ENCODE measurements around the gene EFNB3. TPM values are rescaled to one million over a fixed set of nuclear protein-coding genes. Genes with fewer than 3 reads are reported as not detected.

The EFNB3 gene
- polyA plus RNA-seq, 1 experiment = 5.3 TPM

DNA sequence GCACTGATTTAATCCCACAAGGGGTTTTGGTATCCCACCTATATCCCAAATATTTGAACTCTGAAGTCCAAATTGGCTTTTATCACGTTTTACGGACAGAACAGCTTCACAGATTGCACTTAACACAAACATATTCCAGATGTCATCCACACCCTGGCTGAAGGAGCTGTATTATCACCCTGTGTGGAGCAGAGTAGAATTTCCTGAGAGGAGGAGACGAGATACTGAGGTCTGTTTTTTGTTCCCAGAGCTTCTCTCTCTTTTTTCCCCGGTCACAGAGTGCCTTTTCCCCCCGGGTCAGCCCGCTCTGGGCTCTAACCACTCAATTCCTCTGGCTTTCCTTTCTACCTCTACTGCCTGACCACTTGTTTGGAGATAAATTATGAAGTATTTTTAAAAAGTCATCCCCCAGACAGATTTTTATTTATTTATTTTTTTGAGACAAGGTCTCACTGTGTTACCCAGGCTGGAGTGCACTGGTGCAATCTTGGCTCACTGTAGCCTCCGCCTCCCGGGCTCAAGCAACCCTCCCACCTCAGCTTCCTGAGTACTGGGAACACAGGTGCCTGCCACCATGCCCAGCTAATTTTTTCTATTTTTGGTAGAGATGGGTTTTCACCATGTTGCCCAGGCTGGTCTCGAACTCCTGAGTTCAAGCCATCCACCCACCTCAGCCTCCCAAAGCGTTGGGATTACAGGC lies 43.2 kb downstream of the EFNB3 start:
- no peak overlapping the region for H3K4me3 ChIP-seq (ENCODE audit: low read depth, low read length)
- no peaks in the 10 kb centered on the region for H3K27me3 ChIP-seq (ENCODE audit: control insufficient read depth, insufficient read depth, low read length)
- no peaks in the 10 kb centered on the region for H3K36me3 ChIP-seq (ENCODE audit: control insufficient read depth, insufficient read depth, low read length)
- TF ChIP-seq, protein P1, sequence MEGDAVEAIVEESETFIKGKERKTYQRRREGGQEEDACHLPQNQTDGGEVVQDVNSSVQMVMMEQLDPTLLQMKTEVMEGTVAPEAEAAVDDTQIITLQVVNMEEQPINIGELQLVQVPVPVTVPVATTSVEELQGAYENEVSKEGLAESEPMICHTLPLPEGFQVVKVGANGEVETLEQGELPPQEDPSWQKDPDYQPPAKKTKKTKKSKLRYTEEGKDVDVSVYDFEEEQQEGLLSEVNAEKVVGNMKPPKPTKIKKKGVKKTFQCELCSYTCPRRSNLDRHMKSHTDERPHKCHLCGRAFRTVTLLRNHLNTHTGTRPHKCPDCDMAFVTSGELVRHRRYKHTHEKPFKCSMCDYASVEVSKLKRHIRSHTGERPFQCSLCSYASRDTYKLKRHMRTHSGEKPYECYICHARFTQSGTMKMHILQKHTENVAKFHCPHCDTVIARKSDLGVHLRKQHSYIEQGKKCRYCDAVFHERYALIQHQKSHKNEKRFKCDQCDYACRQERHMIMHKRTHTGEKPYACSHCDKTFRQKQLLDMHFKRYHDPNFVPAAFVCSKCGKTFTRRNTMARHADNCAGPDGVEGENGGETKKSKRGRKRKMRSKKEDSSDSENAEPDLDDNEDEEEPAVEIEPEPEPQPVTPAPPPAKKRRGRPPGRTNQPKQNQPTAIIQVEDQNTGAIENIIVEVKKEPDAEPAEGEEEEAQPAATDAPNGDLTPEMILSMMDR (IDR thresholded peaks at IDR 0.05; ENCODE audit: insufficient read depth, low read depth, low read length) = no peak
- ChIA-PET CTCF (interaction anchor here (0.8 to 7.7 kb wide), 5 partner anchors 31 to 242 kb away, joined by 3 to 264 read pairs (median 3); partner anchors contain the start of gene DNAH2), POLR2A (no interaction called here)
- no peak for DNase-seq (ENCODE audit: low read depth)

DNA sequence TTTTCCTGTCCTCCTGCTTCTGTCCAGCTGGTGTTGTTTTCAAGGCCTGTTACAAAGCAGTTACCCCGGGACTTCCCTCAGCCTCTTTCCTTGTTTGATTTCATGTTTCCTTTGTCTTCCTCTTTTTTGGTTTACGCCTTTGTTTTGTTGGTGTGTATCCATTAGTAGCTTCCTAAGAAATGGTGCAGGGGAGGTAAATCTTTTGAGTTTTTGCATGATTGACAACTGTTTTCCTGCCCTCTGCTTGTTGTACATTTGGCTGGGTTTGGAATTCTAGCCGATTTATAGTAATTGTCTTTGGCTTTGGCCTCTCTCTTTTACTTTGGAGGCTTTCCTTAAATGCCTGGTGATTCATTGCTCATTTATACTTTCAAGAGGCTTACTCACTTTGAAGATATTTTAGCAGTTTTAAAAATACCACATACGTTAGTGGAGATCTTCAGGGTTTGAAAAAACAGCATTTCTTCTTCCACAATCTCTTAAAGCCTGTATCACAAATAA lies 45.4 kb downstream of the EFNB3 start:
- Histone ChIP-seq H3K4me3 (ENCODE audit: low read depth, low read length) (no peak overlapping the region), H3K27me3 (ENCODE audit: control insufficient read depth, insufficient read depth, low read length) (no peaks in the 10 kb centered on the region), H3K36me3 (ENCODE audit: control insufficient read depth, insufficient read depth, low read length) (no peaks in the 10 kb centered on the region)
- DNase-seq (ENCODE audit: low read depth) = peak; percentile 74
- ChIA-PET CTCF (no interaction called here), POLR2A (no interaction called here)
- TF ChIP-seq, protein P1 (IDR thresholded peaks at IDR 0.05; ENCODE audit: insufficient read depth, low read depth, low read length) = no peak

DNA sequence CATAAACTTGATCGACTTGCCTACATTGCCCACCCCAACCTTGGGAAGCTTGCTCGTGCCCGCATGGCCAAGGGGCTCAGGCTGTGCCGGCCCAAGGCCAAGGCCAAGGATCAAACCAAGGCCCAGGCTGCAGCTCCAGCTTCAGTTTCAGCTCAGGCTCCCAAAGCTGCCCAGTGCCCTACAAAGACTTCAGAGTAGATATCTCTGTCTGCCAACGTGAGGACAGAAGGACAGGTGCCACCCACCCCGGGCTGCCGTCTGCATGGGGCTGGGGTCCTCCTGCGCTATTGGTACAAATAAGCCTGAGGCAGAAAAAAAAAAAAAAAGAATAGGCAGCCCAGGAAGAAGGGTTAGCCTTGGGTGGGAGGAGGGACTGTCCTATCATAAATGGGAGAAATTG lies 49.7 kb downstream of the EFNB3 start:
- ChIA-PET POLR2A (no interaction called here), CTCF (interaction anchor here (2.1 kb wide), 1 partner anchor 27 kb away, joined by 4 read pairs; no protein-coding TSS in a partner anchor)
- no peak for DNase-seq (ENCODE audit: low read depth)
- Histone ChIP-seq H3K4me3 (ENCODE audit: low read depth, low read length) (no peak overlapping the region), H3K27me3 (ENCODE audit: control insufficient read depth, insufficient read depth, low read length) (no peaks in the 10 kb centered on the region), H3K36me3 (ENCODE audit: control insufficient read depth, insufficient read depth, low read length) (no peaks in the 10 kb centered on the region)
- TF ChIP-seq, protein P1 (IDR thresholded peaks at IDR 0.05; ENCODE audit: insufficient read depth, low read depth, low read length) = no peak

DNA sequence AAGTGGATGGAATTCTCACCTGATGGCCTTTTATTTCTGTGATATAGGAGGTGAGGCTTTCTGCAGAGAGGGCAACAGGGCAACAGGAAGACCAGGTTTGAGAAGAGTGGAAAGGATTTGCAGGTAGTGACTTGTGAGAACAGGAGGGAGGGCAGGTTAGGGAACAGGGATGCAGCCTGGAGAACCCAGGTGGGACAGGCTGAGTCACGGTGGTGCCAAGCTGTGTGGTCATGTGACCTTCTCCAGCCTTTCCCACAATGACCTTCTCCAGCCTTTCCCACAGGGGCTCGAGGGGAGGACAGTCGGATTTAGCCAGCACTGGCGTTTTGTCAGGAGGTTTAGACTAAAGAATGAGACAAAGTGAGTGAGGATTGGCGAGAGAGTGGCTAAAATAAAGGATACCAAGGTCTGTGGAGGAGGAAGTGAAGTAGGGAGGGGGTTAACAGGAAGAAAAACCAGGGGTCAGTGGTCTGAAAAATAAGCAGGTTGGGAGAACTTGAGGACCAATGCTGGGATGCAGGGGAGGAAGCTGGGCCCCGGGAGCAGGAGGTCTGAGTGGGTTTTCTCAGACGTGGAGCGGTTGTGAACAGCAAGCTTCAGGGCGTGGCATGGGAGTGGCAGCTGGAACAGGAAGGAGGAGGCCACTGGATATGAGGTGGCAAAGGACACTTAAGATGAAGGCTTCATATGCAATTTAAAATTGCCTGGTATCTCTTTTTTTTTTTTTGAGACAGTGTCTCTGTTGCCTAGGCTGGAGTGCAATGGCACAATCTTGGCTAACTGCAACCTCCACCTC lies 50.3 kb downstream of the EFNB3 start:
- DNase-seq (ENCODE audit: low read depth) = no peak
- Histone ChIP-seq H3K27me3 (ENCODE audit: control insufficient read depth, insufficient read depth, low read length) (no peaks in the 10 kb centered on the region), H3K4me3 (ENCODE audit: low read depth, low read length) (no peak overlapping the region), H3K36me3 (ENCODE audit: control insufficient read depth, insufficient read depth, low read length) (no peaks in the 10 kb centered on the region)
- CTCF ChIA-PET = interaction anchor here (0.7 to 2.7 kb wide), 4 partner anchors 11 to 514 kb away, joined by 3 to 8 read pairs (median 4); no protein-coding TSS in a partner anchor
- POLR2A ChIA-PET = no interaction called here
- TF ChIP-seq, protein P1 (IDR thresholded peaks at IDR 0.05; ENCODE audit: insufficient read depth, low read depth, low read length) = no peak

DNA sequence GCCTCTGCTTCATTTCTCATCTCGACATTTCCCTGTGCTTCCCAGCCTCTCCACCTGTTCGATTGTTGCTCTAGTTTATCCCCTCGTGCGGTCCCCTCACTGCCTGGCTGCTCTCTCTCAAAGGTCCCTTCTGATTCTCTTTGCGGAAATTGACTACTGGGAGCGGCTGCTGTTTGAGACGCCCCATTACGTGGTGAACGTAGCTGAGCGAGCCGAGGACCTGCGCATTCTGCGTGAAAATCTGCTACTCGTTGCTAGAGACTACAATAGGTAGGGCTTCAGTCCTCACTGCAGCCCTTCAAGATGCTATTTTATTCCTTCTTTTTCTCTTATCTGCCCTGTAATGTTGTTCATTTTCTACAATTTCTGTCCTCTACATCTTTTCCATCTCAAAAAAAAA lies 52.0 kb downstream of the EFNB3 start:
- Histone ChIP-seq H3K4me3 (ENCODE audit: low read depth, low read length) (no peak overlapping the region), H3K36me3 (ENCODE audit: control insufficient read depth, insufficient read depth, low read length) (no peaks in the 10 kb centered on the region), H3K27me3 (ENCODE audit: control insufficient read depth, insufficient read depth, low read length) (no peaks in the 10 kb centered on the region)
- ChIA-PET CTCF (interaction anchor here (0.6 to 2.7 kb wide), 3 partner anchors 13 to 233 kb away, joined by 3 to 8 read pairs (median 4); no protein-coding TSS in a partner anchor), POLR2A (no interaction called here)
- TF ChIP-seq, protein P1 (IDR thresholded peaks at IDR 0.05; ENCODE audit: insufficient read depth, low read depth, low read length) = no peak
- no peak for DNase-seq (ENCODE audit: low read depth)
